ENCODE measurements around the gene PTER.

Gene PTER

GRCh38 chr10:16466001-16466400, 29.2 kb downstream of the PTER start:
- TF ChIP-seq, protein P1, sequence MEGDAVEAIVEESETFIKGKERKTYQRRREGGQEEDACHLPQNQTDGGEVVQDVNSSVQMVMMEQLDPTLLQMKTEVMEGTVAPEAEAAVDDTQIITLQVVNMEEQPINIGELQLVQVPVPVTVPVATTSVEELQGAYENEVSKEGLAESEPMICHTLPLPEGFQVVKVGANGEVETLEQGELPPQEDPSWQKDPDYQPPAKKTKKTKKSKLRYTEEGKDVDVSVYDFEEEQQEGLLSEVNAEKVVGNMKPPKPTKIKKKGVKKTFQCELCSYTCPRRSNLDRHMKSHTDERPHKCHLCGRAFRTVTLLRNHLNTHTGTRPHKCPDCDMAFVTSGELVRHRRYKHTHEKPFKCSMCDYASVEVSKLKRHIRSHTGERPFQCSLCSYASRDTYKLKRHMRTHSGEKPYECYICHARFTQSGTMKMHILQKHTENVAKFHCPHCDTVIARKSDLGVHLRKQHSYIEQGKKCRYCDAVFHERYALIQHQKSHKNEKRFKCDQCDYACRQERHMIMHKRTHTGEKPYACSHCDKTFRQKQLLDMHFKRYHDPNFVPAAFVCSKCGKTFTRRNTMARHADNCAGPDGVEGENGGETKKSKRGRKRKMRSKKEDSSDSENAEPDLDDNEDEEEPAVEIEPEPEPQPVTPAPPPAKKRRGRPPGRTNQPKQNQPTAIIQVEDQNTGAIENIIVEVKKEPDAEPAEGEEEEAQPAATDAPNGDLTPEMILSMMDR (IDR thresholded peaks at IDR 0.05; ENCODE audit: low read depth, low read length) = no peak
- no peak for DNase-seq (ENCODE audit: extremely low read depth, low read depth)

- no peak for DNase-seq (ENCODE audit: extremely low read depth, low read depth)
- TF ChIP-seq, protein P1 (IDR thresholded peaks at IDR 0.05; ENCODE audit: low read depth, low read length) = no peak
These were observed 33.9 kb downstream of the PTER start for GRCh38 chr10:16470747-16471146.

DNA sequence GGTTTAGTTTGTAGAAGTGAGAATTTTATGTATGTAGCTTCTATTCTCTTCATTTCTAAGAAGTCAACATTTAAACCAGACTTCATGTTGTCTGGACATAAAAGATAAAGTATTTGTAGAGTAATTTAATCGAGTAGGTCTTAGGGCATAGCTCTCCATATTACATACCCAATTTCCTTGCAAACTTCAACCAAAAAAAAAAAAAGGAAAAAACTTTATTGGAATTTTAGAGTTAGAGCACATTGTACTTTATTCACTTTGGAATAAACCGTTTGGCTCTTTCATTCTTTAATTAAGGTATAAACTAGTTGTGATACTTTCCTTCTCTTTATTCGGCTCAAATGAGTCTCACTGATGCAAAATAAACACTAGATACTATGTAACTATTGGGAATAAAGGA, 36.0 kb downstream of the PTER start:
- no peak for DNase-seq (ENCODE audit: extremely low read depth, low read depth)
- TF ChIP-seq, protein P1 (IDR thresholded peaks at IDR 0.05; ENCODE audit: low read depth, low read length) = no peak

DNA sequence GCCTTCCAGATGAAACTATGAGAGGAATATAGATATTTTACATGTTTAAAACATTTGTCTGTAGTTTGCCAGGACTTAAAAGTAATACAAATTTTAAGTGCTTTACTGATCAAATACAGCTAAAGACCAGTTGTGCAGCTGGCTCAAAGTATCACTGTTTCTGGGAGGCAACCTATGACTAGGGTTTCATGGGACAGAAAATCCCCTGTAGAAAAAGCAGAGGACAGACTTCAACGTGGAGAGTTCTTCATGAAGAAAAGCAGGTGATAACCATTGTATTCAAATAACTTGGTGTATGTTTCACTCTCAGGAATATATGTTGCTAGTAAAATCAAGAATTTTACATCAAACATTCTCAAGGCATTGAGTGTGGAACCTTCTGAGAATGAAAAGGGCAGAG, 40.9 kb downstream of the PTER start:
- DNase-seq (ENCODE audit: extremely low read depth, low read depth) = no peak
- TF ChIP-seq, protein P1 (IDR thresholded peaks at IDR 0.05; ENCODE audit: low read depth, low read length) = no peak

- no peak for DNase-seq (ENCODE audit: extremely low read depth, low read depth)
- TF ChIP-seq, protein P1 (IDR thresholded peaks at IDR 0.05; ENCODE audit: low read depth, low read length) = no peak
These were observed 42.0 kb downstream of the PTER start for GRCh38 chr10:16478801-16479200.

DNA sequence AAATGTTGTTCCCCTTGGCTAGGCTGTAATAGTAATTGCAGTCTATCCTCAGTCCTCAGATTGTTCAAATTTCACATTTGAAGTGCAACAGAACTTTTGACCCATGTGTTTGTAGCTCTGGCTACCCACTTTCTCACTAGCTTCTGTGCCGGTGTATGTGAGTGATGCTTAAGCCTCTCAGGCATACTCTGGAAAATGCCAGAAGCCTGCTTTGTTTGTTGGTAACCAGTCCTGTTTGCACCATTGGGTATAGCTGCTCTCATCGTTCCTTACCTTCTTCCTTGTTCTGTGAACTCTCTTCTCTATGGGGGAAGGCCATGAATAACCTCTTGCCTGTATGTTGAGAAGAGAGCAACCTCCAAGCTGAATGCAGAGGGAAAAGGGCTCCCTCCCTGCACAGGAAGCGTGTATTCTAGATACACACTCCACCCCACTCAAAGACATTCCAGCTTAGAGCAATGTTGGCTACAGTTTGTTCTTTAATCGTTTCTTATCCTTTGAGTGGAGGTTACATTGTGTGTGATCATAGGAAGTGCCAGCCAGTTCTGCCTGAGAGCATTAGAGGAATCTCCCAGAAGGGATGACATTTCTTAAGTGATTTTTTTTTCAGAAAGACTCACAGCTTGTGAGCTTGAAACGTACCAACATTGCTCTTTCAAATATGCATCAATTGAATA, 44.4 kb downstream of the PTER start:
- TF ChIP-seq, protein P1 (IDR thresholded peaks at IDR 0.05; ENCODE audit: low read depth, low read length) = no peak
- DNase-seq (ENCODE audit: extremely low read depth, low read depth) = no peak

DNA sequence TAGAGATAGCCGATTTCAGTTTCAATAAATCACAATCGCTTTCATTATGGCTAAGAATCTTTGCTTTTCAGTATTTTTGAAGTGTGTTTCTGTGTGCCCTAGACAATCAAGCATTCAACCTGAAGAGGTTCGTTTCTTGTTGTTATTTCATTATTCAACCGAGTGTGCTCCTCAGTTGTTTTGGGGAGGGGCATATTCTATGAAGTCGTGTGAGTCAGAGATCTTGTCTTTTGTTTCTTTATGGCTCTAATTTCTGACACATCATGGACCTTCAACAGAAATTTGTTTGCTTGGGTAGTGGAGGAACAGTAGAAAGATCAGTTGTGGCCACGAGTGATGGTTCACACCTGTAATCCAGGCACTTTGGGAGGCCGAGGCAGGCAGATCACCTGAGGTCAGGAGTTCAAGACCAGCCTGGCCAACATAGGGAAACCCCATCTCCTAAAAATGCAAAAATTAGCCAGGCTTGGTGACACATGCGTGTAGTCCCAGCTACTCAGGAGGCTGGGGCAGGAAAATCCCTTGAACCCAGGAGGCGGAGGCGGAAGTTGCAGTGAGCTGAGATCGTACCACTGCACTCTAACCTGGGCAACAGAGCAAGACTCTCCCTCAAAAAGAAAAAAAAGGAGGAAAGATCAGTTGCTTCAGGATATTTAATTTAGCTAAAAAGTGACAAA, 46.6 kb downstream of the PTER start:
- no peak for DNase-seq (ENCODE audit: extremely low read depth, low read depth)
- TF ChIP-seq, protein P1 (IDR thresholded peaks at IDR 0.05; ENCODE audit: low read depth, low read length) = no peak

Measured in AG09319 (cell line).